SK-N-SH (cell line): Measurements from ENCODE around the gene C1QL3. TPM values are rescaled to one million over a fixed set of nuclear protein-coding genes. Genes with fewer than 3 reads are reported as not detected.

Experiments
- CTCF ChIA-PET: fragments of 300-600, 350-600 bp; formaldehyde crosslinking; extraction: SDS; loops from one replicate; lab custom pipeline; 2021; lab: Yijun Ruan, JAX
- POLR2A ChIA-PET: fragments of 350-600 bp; sonication (Branson Sonifier 250); formaldehyde crosslinking; extraction: SDS; loops from one replicate; lab custom pipeline; 2020; ENCODE audit warnings: antibody characterized with exemption, inconsistent platforms; lab: Yijun Ruan, JAX
- DNase-seq: peaks from one replicate; pipeline ENCODE4 v3.0.0; 2012
- H2AFZ ChIP-seq: fragments of 200-600 bp; sonication (generic); 2 replicates; pipeline ENCODE4 v1.8.1; 2016; ENCODE audit warnings: antibody characterized with exemption, mild to moderate bottlenecking, low read depth
- H3F3A ChIP-seq: fragments of 200-600 bp; sonication (generic); replicated peaks from 2 replicates; pipeline ENCODE3; 2016; ENCODE audit warnings: antibody characterized with exemption, mild to moderate bottlenecking; ENCODE audit not compliant: insufficient read depth
- H3K27ac ChIP-seq, 2 experiments: fragments of 200-500 bp in 1 of 2; fragments of 200-600 bp in 1 of 2; sonication (Bioruptor generic) in 1 of 2; sonication (generic), shearing (Covaris generic) in 1 of 2; 2 replicates each; pipeline versions ENCODE4 v1.5.1 to v1.6.1; 2014 to 2016; ENCODE audit warnings: low read depth in 2 of 2, inconsistent platforms in 1 of 2, low read length in 1 of 2, mild to moderate bottlenecking in 1 of 2, mixed read lengths in 1 of 2
- H3K27me3 ChIP-seq: fragments of 200-600 bp; sonication (generic), shearing (Covaris generic); 2 replicates; pipeline ENCODE4 v1.6.1; 2016; ENCODE audit warnings: mixed run types; ENCODE audit not compliant: insufficient read depth
- H3K36me3 ChIP-seq, 2 experiments: fragments of 200-500 bp in 1 of 2; fragments of 200-600 bp in 1 of 2; sonication (Bioruptor generic) in 1 of 2; sonication (generic) in 1 of 2; replicated peaks in 1 of 2; 2 replicates each; pipeline versions ENCODE3 to v1.5.1; 2014 to 2016; ENCODE audit warnings: low read length in 1 of 2, mild to moderate bottlenecking in 1 of 2; ENCODE audit not compliant: insufficient read depth in 2 of 2, control insufficient read depth in 1 of 2
- H3K4me1 ChIP-seq, 2 experiments: fragments of 200-500 bp in 1 of 2; fragments of 200-600 bp in 1 of 2; sonication (Bioruptor generic) in 1 of 2; sonication (generic), shearing (Covaris generic) in 1 of 2; 2 replicates each; pipeline versions ENCODE4 v1.5.1 to v1.6.1; 2014 to 2016; ENCODE audit warnings: low read depth in 1 of 2, low read length in 1 of 2, mixed run types in 1 of 2; ENCODE audit not compliant: insufficient read depth in 2 of 2, control insufficient read depth in 1 of 2
- H3K4me2 ChIP-seq: fragments of 200-600 bp; sonication (generic), shearing (Covaris generic); 2 replicates; pipeline ENCODE4 v1.6.1; 2017; ENCODE audit warnings: mixed run types
- H3K4me3 ChIP-seq, 2 experiments: fragments of 200-500 bp in 1 of 2; fragments of 200-600 bp in 1 of 2; sonication (Bioruptor generic) in 1 of 2; sonication (generic), shearing (Covaris generic) in 1 of 2; 2 replicates each; pipeline versions ENCODE4 v1.5.1 to v1.8.1; 2014 to 2016; ENCODE audit warnings: low read depth in 2 of 2, inconsistent platforms in 1 of 2, low read length in 1 of 2, mild to moderate bottlenecking in 1 of 2, mixed read lengths in 1 of 2, moderate library complexity in 1 of 2
- H3K79me2 ChIP-seq: fragments of 200-600 bp; sonication (generic); 2 replicates; pipeline ENCODE4 v1.8.1; 2017; ENCODE audit warnings: mild to moderate bottlenecking; ENCODE audit not compliant: insufficient read depth
- H3K9ac ChIP-seq: fragments of 200-600 bp; sonication (generic); 2 replicates; pipeline ENCODE4 v1.6.1; 2017; ENCODE audit warnings: mixed run types
- H3K9me2 ChIP-seq: fragments of 200-600 bp; sonication (generic); 2 replicates; pipeline ENCODE4 v1.6.1; 2017; ENCODE audit warnings: mixed run types
- H3K9me3 ChIP-seq: fragments of 200-600 bp; sonication (generic); 2 replicates; pipeline ENCODE4 v1.6.1; 2017; ENCODE audit warnings: mixed run types, mild to moderate bottlenecking, moderate library complexity
- H4K20me1 ChIP-seq: fragments of 200-600 bp; sonication (generic); 2 replicates; pipeline ENCODE4 v1.6.1; 2017; ENCODE audit warnings: mild to moderate bottlenecking, mixed run types; ENCODE audit not compliant: insufficient read depth
- CHD2 ChIP-seq: fragments of 150-350 bp; IDR thresholded peaks from 2 replicates; pipeline ENCODE4 v1.6.1; 2018; ENCODE audit warnings: low read length; ENCODE audit not compliant: partially characterized antibody
- ELF1 ChIP-seq: IDR thresholded peaks from 2 replicates; pipeline ENCODE4 v1.4.0; 2012
- EZH2phosphoT487 ChIP-seq: fragments of 200-600 bp; sonication (generic); IDR thresholded peaks from 2 replicates; pipeline ENCODE4 v1.6.1; 2017; ENCODE audit warnings: low read depth, mixed run types, mild to moderate bottlenecking, antibody characterized with exemption, moderate library complexity, borderline replicate concordance
- FOSL2 ChIP-seq: IDR thresholded peaks from 2 replicates; pipeline ENCODE4 v1.4.0; 2012; ENCODE audit warnings: low read depth, mild to moderate bottlenecking, moderate library complexity, borderline replicate concordance
- FOXJ3 ChIP-seq: sonication (generic); formaldehyde crosslinking; IDR thresholded peaks from 2 replicates; pipeline ENCODE4 v1.5.1; 2020; ENCODE audit warnings: mild to moderate bottlenecking, missing genetic modification reagents
- FOXM1 ChIP-seq: IDR thresholded peaks from 2 replicates; pipeline ENCODE4 v1.4.0; 2012; ENCODE audit warnings: low read depth, mild to moderate bottlenecking
- GABPA ChIP-seq: IDR thresholded peaks from 2 replicates; pipeline ENCODE4 v1.4.0; 2012; ENCODE audit warnings: low read depth, mild to moderate bottlenecking
- GATA2 ChIP-seq: sonication (generic); formaldehyde crosslinking; IDR thresholded peaks from 2 replicates; pipeline ENCODE4 v1.5.0; 2020; ENCODE audit warnings: mild to moderate bottlenecking, missing genetic modification reagents
- JUND ChIP-seq: IDR thresholded peaks from 2 replicates; pipeline ENCODE4 v1.4.0; 2012
- RCOR1 ChIP-seq: fragments of 150-350 bp; IDR thresholded peaks from 2 replicates; pipeline ENCODE4 v1.6.1; 2017; ENCODE audit warnings: antibody characterized with exemption, low read length
- RFX5 ChIP-seq: IDR thresholded peaks from 2 replicates; pipeline ENCODE4 v1.6.1; 2012; ENCODE audit warnings: mild to moderate bottlenecking, improper control_type of control experiment, low read length
- SIN3A ChIP-seq: IDR thresholded peaks from 2 replicates; pipeline ENCODE4 v1.6.1; 2012; ENCODE audit warnings: low read depth, mild to moderate bottlenecking, low read length, moderate library complexity, borderline replicate concordance
- SMC3 ChIP-seq: IDR thresholded peaks from 2 replicates; pipeline ENCODE4 v1.6.1; 2012; ENCODE audit warnings: low read depth, low read length, improper control_type of control experiment
- TAF1 ChIP-seq: IDR thresholded peaks from 2 replicates; pipeline ENCODE4 v1.6.1; 2012; ENCODE audit warnings: low read depth, mild to moderate bottlenecking, low read length, moderate library complexity, borderline replicate concordance
- TCF12 ChIP-seq: IDR thresholded peaks from 2 replicates; pipeline ENCODE4 v1.4.0; 2012
- YY1 ChIP-seq: IDR thresholded peaks from 2 replicates; pipeline ENCODE4 v1.4.0; 2012; ENCODE audit warnings: low read depth, mild to moderate bottlenecking
- WGBS: methylation state at CpG from one replicate; pipeline ENCODE4 v1.1.6; 2017; ENCODE audit warnings: low lambda C conversion rate; 5-methylcytosine and 5-hydroxymethylcytosine counted together
- polyA plus RNA-seq, 3 experiments: library from polyadenylated mRNA; depleted of rRNA; stranded (reverse); fragments of >200 nt; gene quantifications; 2 replicates each; pipeline ENCODE4 v1.2.3, GENCODE V29; 2012
- TF ChIP-seq, protein P1 (sequence below): IDR thresholded peaks from 2 replicates; pipeline ENCODE4 v1.4.0; 2012; ENCODE audit warnings: low read depth
- TF ChIP-seq, protein P2 (sequence below): IDR thresholded peaks from 2 replicates; pipeline ENCODE4; 2012
- TF ChIP-seq, protein P3 (sequence below): fragments of 150-350 bp; IDR thresholded peaks from 2 replicates; pipeline ENCODE4 v1.6.1; 2017; ENCODE audit warnings: antibody characterized with exemption, low read length, low read depth, borderline replicate concordance
- TF ChIP-seq, protein P4 (sequence below): fragments of 150-350 bp; IDR thresholded peaks from 2 replicates; pipeline ENCODE4 v1.6.1; 2016; ENCODE audit warnings: mild to moderate bottlenecking, low read depth, low read length

Gene C1QL3
- polyA plus RNA-seq, 1 of the 3 experiments (the other 2 are of a cell fraction), result not detected

DNA sequence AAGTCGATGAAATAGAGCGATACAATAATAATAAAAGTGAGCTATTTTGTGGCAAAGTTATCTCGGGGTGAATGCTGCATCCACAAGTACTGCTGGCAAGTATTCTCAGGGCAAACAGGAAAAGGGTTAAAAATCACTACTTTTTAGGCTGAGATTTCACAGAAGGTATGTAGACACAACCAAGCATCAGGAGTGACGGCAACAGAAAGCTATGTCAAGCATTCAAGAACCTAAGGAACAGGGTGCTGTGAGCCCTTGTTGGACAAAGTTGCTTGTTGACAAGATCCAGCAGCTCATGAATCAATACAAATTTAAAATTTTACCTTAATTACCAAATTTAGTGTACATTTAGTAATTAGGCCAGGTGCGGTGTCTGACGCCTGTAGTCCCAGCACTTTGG, 41.2 kb upstream of the C1QL3 start:
- DNase-seq, result no peak
- ChIA-PET CTCF (no interaction called here), POLR2A (no interaction called here)
- Histone ChIP-seq H3K9ac (no peak overlapping the region), H3F3A (no peaks in the 10 kb centered on the region), H2AFZ (no peak overlapping the region), H3K4me2 (no peak overlapping the region), H3K4me1 (no peaks in the 10 kb centered on the region), H3K27me3 (no peaks in the 10 kb centered on the region), H3K9me3 (no peaks in the 10 kb centered on the region), H3K27ac (no peak overlapping the region), H4K20me1 (no peaks in the 10 kb centered on the region), H3K79me2 (no peaks in the 10 kb centered on the region), H3K9me2 (no peaks in the 10 kb centered on the region), H3K36me3 (no peaks in the 10 kb centered on the region), H3K4me3 (no peak overlapping the region)
- WGBS, result 75% methylated on average over 6 of the region's 6 CpGs
- TF ChIP-seq, protein P1, sequence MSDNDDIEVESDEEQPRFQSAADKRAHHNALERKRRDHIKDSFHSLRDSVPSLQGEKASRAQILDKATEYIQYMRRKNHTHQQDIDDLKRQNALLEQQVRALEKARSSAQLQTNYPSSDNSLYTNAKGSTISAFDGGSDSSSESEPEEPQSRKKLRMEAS, result no peak
- TF ChIP-seq, protein P2, sequence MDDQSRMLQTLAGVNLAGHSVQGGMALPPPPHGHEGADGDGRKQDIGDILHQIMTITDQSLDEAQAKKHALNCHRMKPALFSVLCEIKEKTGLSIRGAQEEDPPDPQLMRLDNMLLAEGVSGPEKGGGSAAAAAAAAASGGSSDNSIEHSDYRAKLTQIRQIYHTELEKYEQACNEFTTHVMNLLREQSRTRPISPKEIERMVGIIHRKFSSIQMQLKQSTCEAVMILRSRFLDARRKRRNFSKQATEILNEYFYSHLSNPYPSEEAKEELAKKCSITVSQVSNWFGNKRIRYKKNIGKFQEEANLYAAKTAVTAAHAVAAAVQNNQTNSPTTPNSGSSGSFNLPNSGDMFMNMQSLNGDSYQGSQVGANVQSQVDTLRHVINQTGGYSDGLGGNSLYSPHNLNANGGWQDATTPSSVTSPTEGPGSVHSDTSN, result no peak
- TF ChIP-seq JUND (no peak), SIN3A (no peak), CHD2 (no peak), YY1 (no peak), FOXM1 (no peak), TCF12 (no peak), RFX5 (no peak), FOSL2 (no peak), RCOR1 (no peak), ELF1 (no peak), EZH2phosphoT487 (no peak)
- TF ChIP-seq, protein P3, sequence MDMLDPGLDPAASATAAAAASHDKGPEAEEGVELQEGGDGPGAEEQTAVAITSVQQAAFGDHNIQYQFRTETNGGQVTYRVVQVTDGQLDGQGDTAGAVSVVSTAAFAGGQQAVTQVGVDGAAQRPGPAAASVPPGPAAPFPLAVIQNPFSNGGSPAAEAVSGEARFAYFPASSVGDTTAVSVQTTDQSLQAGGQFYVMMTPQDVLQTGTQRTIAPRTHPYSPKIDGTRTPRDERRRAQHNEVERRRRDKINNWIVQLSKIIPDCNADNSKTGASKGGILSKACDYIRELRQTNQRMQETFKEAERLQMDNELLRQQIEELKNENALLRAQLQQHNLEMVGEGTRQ, result no peak

DNA sequence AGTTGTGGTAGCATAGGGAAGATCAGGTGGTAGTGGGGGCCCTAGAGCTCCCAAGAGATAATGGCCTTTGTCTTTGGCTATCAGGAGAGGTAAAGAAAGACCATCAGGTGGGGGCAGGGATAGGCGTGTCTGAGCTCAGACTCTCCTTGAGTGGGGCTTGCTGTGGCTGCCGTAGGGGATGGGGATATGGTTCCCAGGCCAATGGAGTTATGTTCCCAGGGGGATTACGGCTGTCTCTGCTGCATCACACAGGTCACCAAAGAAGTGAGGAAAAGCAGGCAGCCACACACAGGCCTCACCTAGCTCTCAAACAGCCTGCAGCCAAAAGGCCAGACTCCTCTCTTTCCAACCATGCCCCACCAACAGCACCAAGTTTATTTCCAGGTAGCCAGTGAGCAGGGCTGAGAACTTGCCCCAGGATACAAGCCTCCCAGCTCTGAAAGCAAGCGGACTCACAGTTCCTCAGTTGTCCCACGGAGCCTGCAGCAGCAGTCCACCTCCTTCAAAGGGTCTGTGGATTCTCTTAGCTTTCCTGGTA, 37.6 kb upstream of the C1QL3 start:
- H3K4me1 ChIP-seq, result no peaks in the 10 kb centered on the region
- 18% methylated on average over 5 of the region's 5 CpGs for WGBS
- H2AFZ ChIP-seq, result no peak overlapping the region
- H3K4me3 ChIP-seq, result no peak overlapping the region
- no peak overlapping the region for H3K9ac ChIP-seq
- no peak for TF ChIP-seq TAF1
- TF ChIP-seq, protein P4, sequence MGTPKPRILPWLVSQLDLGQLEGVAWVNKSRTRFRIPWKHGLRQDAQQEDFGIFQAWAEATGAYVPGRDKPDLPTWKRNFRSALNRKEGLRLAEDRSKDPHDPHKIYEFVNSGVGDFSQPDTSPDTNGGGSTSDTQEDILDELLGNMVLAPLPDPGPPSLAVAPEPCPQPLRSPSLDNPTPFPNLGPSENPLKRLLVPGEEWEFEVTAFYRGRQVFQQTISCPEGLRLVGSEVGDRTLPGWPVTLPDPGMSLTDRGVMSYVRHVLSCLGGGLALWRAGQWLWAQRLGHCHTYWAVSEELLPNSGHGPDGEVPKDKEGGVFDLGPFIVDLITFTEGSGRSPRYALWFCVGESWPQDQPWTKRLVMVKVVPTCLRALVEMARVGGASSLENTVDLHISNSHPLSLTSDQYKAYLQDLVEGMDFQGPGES, result no peak
- no peak for TF ChIP-seq GATA2 (CRISPR knock-in tag)
- TF ChIP-seq GABPA, result no peak
- TF ChIP-seq, protein P2, result no peak
- no peak for TF ChIP-seq FOXJ3 (CRISPR knock-in tag)
- TF ChIP-seq, protein P3, result no peak
- no peak for TF ChIP-seq SMC3
- TF ChIP-seq FOXM1, result no peak
- TF ChIP-seq EZH2phosphoT487, result no peak
- no peak for TF ChIP-seq FOSL2
- TF ChIP-seq TCF12, result no peak
- TF ChIP-seq RFX5, result no peak
- TF ChIP-seq, protein P1, result no peak
- no peak for TF ChIP-seq ELF1
- TF ChIP-seq, all 33 proteins: peak for 0
- Histone ChIP-seq H3K79me2 (no peaks in the 10 kb centered on the region), H3K4me2 (no peak overlapping the region), H4K20me1 (no peaks in the 10 kb centered on the region), H3K27ac (no peak overlapping the region), H3K27me3 (no peaks in the 10 kb centered on the region), H3F3A (no peaks in the 10 kb centered on the region), H3K9me3 (no peaks in the 10 kb centered on the region), H3K9me2 (no peaks in the 10 kb centered on the region), H3K36me3 (no peaks in the 10 kb centered on the region)
- DNase-seq, result no peak
- ChIA-PET CTCF (interaction anchor here (0.6 to 1.8 kb wide), 4 partner anchors 14 to 955 kb away, joined by 3 to 6 read pairs (median 3); no protein-coding TSS in a partner anchor), POLR2A (no interaction called here)
